GM21576 (cell line): Measurements from ENCODE around the gene TNFAIP8.
"Not testable (repeated sequence)": the region's sequence is repeated elsewhere in the genome, so short reads cannot be mapped to it uniquely, and the experiment has no call there.

Source experiments
- ATAC-seq: cut with Tn5 transposase; IDR thresholded peaks from one replicate; pipeline ENCODE4 v1.9.1; 2021; ENCODE audit warnings: mild to moderate bottlenecking, moderate library complexity; ENCODE audit not compliant: unreplicated experiment

Gene TNFAIP8

DNA sequence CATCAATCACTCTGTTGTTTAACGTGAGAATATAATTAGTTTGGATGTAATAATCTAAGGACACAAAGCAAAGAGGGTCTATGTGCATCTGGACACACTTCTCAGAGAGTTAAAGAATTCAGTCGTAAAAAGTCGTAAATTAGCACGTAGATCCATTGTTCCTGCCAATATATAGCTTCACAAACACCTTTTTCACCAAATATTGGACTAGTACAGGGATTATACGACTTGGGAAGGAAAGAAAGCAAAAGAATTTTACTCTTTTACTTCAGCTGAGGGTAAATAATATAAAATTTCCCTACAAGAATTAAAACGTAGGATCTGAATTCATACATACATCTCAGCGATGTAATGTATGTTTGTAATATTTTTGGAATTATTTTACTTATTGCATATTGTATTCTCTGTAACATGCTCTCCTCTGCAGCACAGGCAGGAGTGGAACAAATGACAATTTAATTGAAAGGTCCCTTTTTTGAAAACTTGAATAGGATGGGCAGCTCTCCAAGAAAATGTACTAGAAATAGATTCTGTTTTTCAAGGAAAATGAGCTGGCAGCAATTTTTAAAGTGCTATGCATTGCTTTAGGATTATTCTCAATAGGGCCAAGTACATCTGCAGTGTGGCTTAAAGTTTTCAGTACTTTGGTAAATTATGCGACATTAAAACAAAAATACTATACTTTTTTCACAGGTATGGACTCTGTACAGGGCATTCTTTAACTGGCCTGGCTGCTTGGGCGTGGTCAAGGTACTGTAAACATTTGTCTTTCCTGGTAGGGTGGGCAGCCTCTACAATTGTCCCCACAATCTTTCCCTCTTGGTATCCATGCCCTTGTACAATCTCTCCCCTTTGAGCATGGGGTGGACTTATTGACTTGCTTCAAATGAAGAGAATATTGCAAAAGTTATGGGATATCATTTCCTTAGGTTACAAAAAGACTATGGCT lies 56.7 kb downstream of the TNFAIP8 start:
- ATAC-seq, result no peak

DNA sequence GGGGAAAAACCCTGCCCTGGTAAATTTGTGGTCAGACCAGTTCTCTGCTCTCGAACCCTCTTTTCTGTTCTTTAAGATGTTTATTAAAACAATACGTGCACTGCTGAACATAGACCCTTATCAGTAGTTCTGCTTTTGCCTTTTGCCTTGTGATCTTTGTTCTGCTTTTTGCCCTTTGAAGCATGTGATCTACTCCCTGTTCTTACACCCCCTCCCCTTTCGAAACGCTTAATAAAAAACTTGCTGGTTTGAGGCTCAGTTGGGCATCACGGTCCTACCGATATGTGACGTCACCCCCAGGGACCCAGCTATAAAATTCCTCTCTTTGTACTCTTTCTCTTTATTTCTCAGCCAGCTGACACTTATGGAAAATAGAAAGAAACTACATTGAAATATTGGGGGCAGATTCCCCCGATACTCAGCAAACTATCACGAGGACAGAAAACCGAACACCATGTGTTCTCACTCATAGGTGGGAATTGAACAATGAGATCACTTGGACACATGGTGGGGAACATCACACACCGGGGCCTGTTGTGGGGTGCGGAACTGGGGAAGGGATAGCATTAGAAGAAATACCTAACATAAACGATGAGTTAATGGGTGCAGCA lies 58.4 kb downstream of the TNFAIP8 start:
- not testable (repeated sequence) for ATAC-seq

GRCh38 chr5:119417891-119418605 lies 62.2 kb downstream of the TNFAIP8 start:
- no peak for ATAC-seq

GRCh38 chr5:119418606-119419100 lies 62.8 kb downstream of the TNFAIP8 start:
- ATAC-seq, result peak; percentile 76

- ATAC-seq, result no peak
Measured at GRCh38 chr5:119420169-119420568, 64.3 kb downstream of the TNFAIP8 start.

DNA sequence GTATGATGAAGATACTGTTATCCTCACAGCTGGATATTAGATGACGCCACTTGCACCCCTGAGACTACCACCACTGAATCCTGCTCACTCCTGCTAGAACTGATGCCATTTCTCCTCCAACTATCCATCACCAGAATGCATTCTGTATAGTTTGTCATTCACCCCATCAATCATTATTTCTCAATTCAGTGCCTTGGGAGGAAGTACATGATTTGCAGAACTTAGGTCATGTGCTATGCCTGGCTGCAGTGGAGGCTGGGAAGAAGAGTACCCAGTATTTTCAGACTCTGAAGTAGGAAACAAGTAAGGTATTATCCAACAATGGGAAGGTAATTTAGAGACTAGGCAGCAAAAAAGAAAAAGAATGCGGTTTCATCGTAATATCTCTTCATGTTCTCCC lies 70.2 kb downstream of the TNFAIP8 start:
- ATAC-seq, result no peak

GRCh38 chr5:119427060-119427459 lies 71.2 kb downstream of the TNFAIP8 start:
- ATAC-seq, result no peak

- ATAC-seq, result not testable (repeated sequence)
Measured at GRCh38 chr5:119427596-119427995, 71.8 kb downstream of the TNFAIP8 start.

DNA sequence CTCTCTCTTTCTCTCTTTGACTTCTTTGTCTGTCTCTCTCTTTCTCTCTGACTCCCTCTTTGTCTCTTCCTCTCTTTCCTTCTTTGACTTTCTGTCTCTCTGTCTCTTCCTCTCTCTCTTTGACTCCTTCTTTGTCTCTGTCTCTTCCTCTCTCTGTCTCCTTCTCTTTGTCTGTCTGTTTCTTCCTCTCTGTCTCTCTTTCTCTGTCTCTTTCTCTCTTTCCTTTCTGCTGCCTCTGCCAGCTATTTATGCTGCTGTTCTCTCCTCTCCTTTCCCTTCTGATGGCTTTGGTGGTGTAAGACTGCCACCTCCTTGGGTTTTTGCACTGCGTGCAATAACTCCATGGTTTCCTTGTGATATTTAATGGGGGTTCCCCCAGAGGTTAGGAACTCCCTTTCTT lies 72.3 kb downstream of the TNFAIP8 start:
- ATAC-seq, result not testable (repeated sequence)

GRCh38 chr5:119428574-119428973 lies 72.8 kb downstream of the TNFAIP8 start:
- not testable (repeated sequence) for ATAC-seq

DNA sequence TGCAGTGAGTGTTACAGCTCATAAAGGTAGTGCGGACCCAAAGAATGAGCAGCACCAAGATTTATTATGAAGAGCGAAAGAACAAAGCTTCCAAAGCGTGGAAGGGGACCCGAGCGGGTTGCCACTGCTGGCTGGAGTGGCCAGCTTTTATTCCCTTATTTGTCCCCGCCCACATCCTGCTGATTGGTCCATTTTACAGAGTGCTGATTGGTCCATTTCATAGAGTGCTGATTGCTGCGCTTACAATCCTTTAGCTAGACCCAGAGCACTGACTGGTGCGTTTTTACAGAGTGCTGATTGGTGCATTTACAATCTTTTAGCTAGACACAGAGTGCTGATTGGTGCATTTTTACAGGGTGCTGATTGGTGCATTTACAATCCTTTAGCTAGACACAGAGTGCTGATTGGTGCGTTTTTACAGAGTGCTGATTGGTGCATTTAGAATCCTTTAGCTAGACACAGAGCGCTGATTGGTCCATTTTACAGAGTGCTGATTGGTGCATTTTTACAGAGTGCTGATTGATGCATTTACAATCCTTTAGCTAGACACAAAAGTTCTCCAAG lies 76.9 kb downstream of the TNFAIP8 start:
- not testable (repeated sequence) for ATAC-seq

DNA sequence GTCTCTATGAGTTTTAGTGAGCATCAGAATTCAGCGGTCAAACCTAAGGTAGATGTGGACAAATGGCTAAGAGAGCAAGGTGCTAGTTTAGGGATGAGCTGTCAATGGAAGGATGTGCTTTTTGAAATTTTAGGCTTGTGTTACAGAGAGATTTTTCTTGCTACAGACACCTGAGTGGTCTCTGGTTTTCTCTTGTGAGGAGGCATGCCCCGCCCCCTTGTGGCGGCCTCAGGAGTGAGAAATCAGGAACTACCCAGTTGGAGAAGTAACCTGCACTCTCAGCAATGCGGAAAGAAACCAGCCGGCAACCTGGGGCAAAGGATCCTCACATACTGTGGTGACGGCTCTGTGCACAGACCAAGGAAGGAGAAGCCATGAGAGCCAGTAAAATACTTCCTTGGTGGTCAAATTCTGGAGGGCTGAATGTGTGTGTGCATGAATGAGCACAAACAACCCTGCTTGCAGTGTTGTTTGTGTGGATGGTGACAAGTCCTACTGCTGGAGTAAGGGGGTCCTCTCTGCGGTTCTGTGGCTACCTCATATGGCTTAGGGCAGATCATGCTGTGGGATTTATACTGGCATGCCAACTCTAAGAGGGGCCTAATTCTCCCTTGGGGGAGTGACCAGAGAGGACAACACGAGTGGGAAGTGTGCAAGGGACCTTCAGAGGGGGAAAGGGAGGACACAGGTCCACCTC lies 79.8 kb downstream of the TNFAIP8 start:
- ATAC-seq, result peak; percentile 95

GRCh38 chr5:119437785-119438586 lies 82.2 kb downstream of the TNFAIP8 start:
- not testable (repeated sequence) for ATAC-seq

- not testable (repeated sequence) for ATAC-seq
Measured at GRCh38 chr5:119438587-119438917, 82.7 kb downstream of the TNFAIP8 start.

DNA sequence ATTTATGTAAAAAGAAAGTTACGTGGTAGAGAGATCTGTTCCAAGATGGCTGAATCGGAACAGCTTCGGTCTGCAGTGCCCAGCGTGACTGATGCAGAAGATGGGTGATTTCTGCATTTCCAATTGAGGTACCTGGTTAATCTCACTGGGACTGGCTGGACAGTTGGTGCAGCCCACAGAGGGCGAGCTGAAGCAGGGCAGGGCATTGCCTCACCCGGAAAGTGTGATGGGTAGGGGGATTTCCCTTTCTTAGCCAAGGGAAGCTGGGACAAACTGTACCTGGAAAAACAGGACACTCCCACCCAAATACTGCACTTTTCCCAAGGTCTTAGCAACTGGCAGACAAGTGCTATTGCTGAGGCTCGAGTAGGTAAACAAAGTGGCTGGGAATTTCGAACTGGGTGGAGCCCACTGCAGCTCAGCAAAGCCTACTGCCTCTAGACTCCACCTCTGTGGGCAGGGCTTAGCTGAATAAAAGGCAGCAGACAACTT lies 83.4 kb downstream of the TNFAIP8 start:
- no peak for ATAC-seq

DNA sequence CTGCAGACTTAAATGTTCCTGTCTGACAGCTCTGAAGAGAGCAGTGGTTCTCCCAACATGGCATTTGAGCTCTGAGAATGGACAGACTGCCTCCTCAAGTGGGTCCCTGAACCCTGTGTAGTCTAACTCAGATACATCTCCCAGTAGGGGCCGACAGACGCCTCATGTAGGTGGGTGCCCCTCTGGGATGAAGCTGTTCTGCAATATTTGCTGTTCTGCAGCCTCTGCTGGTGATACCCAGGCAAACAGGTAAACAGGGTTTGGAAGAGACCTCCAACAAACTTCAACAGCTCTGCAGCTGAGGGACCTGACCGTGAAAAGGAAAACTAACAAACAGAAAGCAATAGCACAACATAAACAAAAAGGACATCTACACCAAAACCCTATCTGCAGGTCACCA lies 83.8 kb downstream of the TNFAIP8 start:
- not testable (repeated sequence) for ATAC-seq

DNA sequence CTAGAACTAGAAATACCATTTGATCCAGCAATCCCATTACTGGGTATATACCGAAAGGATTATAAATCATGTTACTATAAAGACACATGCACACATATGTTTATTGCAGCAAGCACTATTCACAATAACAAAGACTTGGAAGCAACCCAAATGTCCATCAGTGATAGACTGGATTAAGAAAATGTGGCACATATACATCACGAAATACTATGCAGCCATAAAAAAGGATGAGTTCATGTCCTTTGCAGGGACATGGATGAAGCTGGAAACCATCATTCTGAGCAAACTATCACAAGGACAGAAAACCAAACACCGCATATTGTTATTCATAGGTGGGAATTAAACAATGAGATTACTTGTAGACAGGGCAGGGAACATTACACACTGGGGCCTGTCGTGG lies 88.8 kb downstream of the TNFAIP8 start:
- ATAC-seq, result not testable (repeated sequence)

DNA sequence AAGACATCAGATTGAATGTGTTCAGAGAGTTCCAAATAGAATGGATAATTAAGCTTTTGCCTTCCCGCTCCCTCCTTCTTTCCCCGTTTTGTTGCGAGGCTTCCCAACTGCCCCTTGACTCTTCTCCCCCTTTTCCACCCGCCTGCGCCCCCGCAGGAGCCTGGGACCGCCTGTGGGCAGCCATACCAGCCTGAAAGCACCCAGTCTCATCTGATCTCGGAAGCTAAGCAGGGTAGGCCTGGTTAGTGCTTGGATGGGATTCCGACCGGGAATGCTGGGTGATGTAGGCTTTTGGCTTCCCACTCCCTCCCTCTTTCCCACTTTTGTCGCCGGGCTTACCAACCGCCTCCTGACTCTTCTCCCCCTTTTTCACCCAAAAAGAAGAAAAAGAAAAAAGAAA lies 89.7 kb downstream of the TNFAIP8 start:
- no peak for ATAC-seq
